IMR-90 (cell line): ENCODE results near the gene MEGF11.

Experiments
- CEBPB ChIP-seq: IDR thresholded peaks from 2 replicates; pipeline ENCODE4 v1.6.1; 2012; ENCODE audit warnings: low read depth, low read length, improper control_type of control experiment
- CHD1 ChIP-seq: IDR thresholded peaks from 2 replicates; pipeline ENCODE4 v1.6.1; 2012; ENCODE audit warnings: low read depth, low read length, improper control_type of control experiment
- CTCF ChIP-seq: conservative IDR thresholded peaks from 2 replicates; pipeline ENCODE4 v1.5.1; 2012; ENCODE audit warnings: mild to moderate bottlenecking, low read depth, low read length, improper control_type of control experiment
- MAZ ChIP-seq: IDR thresholded peaks from 2 replicates; pipeline ENCODE4 v1.6.1; 2012; ENCODE audit warnings: low read depth, mild to moderate bottlenecking, low read length, improper control_type of control experiment, moderate library complexity, borderline replicate concordance
- NFE2L2 ChIP-seq: fragments of 150-350 bp; IDR thresholded peaks from 2 replicates; pipeline ENCODE4 v1.6.1; 2016; ENCODE audit warnings: low read depth, mild to moderate bottlenecking, low read length
- POLR2A ChIP-seq: IDR thresholded peaks from 2 replicates; pipeline ENCODE4 v1.6.1; 2012; ENCODE audit warnings: mild to moderate bottlenecking, low read depth, low read length
- RCOR1 ChIP-seq: IDR thresholded peaks from 2 replicates; pipeline ENCODE4 v1.6.1; 2012; ENCODE audit warnings: mild to moderate bottlenecking, low read length, improper control_type of control experiment; ENCODE audit not compliant: insufficient replicate concordance
- RFX5 ChIP-seq: IDR thresholded peaks from 2 replicates; pipeline ENCODE4 v1.8.0; 2012; ENCODE audit warnings: low read depth, mild to moderate bottlenecking, low read length, moderate library complexity
- SMC3 ChIP-seq: fragments of 150-350 bp; IDR thresholded peaks from 2 replicates; pipeline ENCODE4 v1.6.1; 2016; ENCODE audit warnings: low read depth, mild to moderate bottlenecking, antibody characterized with exemption, low read length, moderate library complexity

GRCh38 chr15:65862682-65863081 is 390.9 kb downstream of the MEGF11 start:
- TF ChIP-seq SMC3 = no peak; the same call in 1 of the 2 replicates
- peak; percentile 47 for TF ChIP-seq CTCF
- TF ChIP-seq POLR2A = no peak
- TF ChIP-seq RCOR1 = no peak
- no peak for TF ChIP-seq CHD1
- TF ChIP-seq RFX5 = no peak
- TF ChIP-seq CEBPB = no peak
- TF ChIP-seq NFE2L2 = no peak
- no peak for TF ChIP-seq MAZ
